Coronary artery (tissue), 2 donors: ENCODE measurements around the gene ZNF787.

Experiments
- DNase-seq: peaks from one replicate; pipeline ENCODE4 v3.0.0-alpha.2; 2017; ENCODE audit warnings: low spot score
- H3K27ac ChIP-seq, 2 donors: fragments of 200-600 bp; sonication (generic); one replicate each; pipeline ENCODE4 v1.5.1; 2016 to 2019
- H3K4me3 ChIP-seq: fragments of 200-600 bp; sonication (generic); 2 replicates; pipeline ENCODE4 v1.5.1; 2016; ENCODE audit warnings: mild to moderate bottlenecking, moderate library complexity
- TF ChIP-seq, protein P1 (sequence below): fragments of 200-600 bp; sonication (generic); IDR thresholded peaks from one replicate; pipeline ENCODE4 v1.5.1; 2019; ENCODE audit warnings: antibody characterized with exemption

Gene ZNF787

DNA sequence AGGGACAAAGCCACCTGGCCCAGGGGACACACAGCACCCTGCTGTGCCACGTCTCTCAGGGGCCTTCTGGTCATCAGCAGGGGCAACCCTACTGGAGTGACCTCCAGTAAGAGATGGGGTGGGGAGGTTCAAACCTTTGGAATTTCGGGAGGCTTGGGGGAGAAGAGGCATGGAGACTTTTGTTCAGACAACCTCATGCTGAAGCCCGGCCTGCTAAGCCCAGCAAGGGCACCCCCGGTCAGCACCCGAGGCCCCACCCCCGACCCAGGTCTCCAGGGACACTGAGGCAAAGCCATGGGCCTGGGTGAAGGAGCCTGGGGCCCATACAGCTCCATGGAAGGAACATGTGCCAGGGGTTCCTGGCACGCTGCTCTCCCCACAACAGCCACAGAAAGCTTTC, 23.3 kb downstream of the ZNF787 start:
- DNase-seq: no peak
- Histone ChIP-seq H3K4me3 (no peak overlapping the region), H3K27ac (no peak overlapping the region)
- TF ChIP-seq, protein P1, sequence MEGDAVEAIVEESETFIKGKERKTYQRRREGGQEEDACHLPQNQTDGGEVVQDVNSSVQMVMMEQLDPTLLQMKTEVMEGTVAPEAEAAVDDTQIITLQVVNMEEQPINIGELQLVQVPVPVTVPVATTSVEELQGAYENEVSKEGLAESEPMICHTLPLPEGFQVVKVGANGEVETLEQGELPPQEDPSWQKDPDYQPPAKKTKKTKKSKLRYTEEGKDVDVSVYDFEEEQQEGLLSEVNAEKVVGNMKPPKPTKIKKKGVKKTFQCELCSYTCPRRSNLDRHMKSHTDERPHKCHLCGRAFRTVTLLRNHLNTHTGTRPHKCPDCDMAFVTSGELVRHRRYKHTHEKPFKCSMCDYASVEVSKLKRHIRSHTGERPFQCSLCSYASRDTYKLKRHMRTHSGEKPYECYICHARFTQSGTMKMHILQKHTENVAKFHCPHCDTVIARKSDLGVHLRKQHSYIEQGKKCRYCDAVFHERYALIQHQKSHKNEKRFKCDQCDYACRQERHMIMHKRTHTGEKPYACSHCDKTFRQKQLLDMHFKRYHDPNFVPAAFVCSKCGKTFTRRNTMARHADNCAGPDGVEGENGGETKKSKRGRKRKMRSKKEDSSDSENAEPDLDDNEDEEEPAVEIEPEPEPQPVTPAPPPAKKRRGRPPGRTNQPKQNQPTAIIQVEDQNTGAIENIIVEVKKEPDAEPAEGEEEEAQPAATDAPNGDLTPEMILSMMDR: no peak

DNA sequence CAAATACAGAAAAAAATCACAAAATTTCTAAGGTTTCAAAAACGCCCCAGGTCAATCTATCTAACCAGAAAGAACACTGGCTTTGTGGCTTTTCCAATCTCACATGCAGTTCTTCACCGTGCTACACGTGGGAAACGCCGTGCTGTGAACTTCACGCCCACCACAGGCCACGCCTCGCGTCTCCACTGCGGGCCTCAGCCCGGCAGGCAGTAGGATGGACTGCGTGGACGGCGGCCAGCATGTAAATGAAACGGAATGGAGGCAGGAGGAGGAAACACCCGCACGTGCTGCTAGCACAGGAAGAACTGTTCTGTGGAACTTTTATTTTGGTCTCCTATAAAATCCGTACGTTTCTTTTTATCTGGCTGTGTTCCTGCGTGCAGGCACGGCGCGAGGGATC, 23.8 kb downstream of the ZNF787 start:
- no peak for DNase-seq
- H3K4me3 ChIP-seq: no peak overlapping the region
- TF ChIP-seq, protein P1: no peak
- no peak overlapping the region for H3K27ac ChIP-seq

DNA sequence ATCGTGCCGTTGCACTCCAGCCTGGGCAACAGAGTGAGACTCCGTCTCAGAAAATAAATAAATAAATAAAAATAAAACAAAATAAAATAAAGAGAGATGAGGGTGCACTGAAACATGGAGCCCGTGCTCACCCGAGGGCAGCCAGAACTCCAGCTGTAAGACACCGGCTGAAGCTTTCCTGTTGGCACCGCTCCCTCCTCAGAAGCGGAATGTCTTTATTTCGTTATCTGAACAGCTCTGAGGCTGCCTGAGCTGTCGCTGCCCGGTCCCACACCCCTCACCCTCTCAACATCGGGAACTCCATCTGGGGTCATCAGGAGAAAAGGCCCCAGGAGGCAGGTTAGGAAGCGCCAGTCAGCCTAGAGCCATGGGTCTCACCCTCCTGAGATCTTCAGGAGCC, 24.4 kb downstream of the ZNF787 start:
- H3K27ac ChIP-seq: no peak overlapping the region
- DNase-seq: no peak
- TF ChIP-seq, protein P1: no peak
- no peak overlapping the region for H3K4me3 ChIP-seq

DNA sequence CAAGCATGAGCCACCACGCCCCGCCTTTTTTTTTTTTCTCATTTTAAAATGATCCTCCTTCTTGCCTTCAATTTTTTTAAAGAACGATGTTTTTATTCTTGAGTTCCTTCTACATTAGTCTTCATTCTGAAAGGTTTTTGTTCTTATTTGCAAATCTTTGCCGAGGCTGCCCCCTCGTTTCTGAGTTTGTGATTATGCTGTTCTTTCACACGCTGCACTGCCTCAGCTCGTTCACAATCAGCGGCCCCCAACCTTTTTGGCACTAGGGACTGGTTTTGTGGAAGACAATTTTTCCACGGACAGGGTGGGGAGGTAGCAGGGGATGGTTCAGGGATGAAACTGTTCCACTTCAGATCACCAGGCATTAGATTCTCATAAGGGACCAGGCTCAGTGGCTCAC, 26.6 kb downstream of the ZNF787 start:
- no peak overlapping the region for H3K27ac ChIP-seq
- TF ChIP-seq, protein P1: no peak
- no peak overlapping the region for H3K4me3 ChIP-seq
- DNase-seq: no peak

DNA sequence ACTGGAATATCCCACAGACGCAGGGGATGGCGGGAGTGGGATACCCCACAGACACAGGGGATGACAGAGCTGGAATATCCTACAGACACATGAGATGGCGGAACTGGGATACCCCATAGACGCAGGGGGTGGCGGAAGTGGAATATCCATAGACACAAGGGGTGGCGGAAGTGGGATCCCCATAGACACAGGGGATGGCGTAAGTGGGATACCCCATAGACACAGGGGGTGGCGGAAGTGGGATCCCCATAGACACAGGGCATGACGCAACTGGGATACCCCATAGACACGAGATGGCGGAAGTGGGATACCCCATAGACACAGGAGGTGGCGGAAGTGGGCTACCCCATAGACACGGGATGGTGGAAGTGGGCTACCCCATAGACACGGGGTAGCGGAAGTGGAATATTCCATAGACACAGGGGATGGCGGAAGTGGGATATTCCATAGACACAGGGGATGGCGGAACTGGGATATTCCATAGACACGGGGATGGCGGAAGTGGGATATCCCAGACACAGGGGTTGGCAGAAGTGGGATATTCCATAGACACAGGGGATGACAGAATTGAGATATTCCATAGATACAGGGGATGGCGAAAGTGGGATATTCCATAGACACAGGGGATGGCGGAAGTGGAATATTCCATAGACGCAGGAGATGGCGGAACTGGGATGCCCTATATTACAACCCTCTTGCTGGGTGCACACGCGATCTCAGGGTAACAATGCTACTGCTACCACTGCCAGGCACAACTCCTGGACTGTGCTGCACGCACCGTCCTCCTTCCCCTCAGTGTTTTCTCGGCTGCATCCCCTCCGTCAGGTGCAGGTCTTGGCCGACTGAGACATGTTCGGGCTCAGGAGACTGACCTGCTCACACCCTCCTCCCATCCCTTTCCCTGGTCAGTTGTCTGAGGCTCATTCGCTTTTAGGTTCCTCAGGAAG, 28.1 kb downstream of the ZNF787 start:
- Histone ChIP-seq H3K4me3 (no peak overlapping the region), H3K27ac (no peak overlapping the region)
- TF ChIP-seq, protein P1: no peak
- no peak for DNase-seq

DNA sequence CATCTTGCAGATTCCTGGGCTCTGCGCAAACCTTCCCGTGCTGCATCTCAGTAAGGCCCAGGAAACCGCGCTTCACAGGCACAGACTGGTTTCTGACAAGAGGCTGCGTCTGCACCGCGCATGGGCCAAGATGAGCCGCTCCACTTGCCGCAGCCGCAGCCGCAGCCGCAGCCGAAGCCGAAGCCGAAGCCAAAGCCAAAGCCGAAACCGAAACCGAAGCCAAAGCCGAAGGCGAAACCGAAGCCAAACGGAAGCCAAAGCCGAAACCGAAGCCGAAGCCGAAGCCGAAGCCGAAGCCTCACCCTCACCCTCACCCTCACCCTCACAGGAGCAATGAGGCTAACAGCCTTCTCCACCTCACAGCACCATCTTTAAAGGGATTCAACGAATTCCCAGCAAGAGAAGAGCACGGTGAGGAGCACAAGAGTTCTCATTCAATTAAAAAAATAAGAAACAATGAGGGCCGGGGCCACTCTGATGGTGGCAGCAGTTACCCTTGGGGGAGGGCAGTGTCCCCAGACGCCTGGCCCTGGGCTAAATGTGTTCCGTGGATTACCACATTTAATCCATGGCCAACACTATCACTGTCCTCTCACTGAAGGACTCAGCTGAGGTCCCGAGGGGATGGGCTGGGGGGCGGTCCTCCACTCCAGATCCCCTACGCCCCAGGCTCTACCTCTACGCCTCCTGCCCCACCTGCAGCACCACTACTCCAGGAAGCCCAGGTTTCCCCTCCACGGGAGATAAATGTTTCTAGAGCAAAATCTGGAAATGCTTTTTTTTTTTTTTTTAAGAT, 29.1 kb downstream of the ZNF787 start:
- DNase-seq: no peak
- no peak overlapping the region for H3K4me3 ChIP-seq
- TF ChIP-seq, protein P1: no peak

More for the DNA sequence above, 29.1 kb downstream of the ZNF787 start:
- no peak overlapping the region for H3K27ac ChIP-seq
